Mesendoderm (in vitro differentiated cells): ENCODE measurements around the gene NANOGP8.
A peak's percentile ranks its signal among the peaks of the same experiment; 100 is the strongest.

ENCODE experiments used
- DNase-seq: peaks from one replicate; pipeline ENCODE4 v3.0.0; 2013
- H2AK5ac ChIP-seq: 2 replicates; pipeline ENCODE4 v1.6.1; 2013; ENCODE audit warnings: low read length, inconsistent platforms
- H2BK120ac ChIP-seq: 2 replicates; pipeline ENCODE4 v1.6.1; 2013; ENCODE audit warnings: low read depth, mild to moderate bottlenecking, low read length, moderate library complexity, mixed read lengths
- H2BK15ac ChIP-seq: replicated peaks from 2 replicates; pipeline ENCODE4 v1.6.1; 2013; ENCODE audit warnings: low read depth, mild to moderate bottlenecking, moderate library complexity
- H2BK5ac ChIP-seq: 2 replicates; pipeline ENCODE4 v1.6.1; 2013; ENCODE audit warnings: low read length, inconsistent platforms
- H3K18ac ChIP-seq: 2 replicates; pipeline ENCODE4 v1.6.1; 2013; ENCODE audit warnings: mild to moderate bottlenecking, low read length, mixed read lengths
- H3K23ac ChIP-seq: one replicate; pipeline ENCODE4 v1.6.1; 2013; ENCODE audit warnings: low read length
- H3K27ac ChIP-seq: 2 replicates; pipeline ENCODE4 v1.5.1; 2013; ENCODE audit warnings: low read depth, mild to moderate bottlenecking, inconsistent platforms, low read length, moderate library complexity
- H3K27me3 ChIP-seq: 2 replicates; pipeline ENCODE4 v1.6.1; 2013; ENCODE audit warnings: low read length, control low read depth, mild to moderate bottlenecking, inconsistent platforms; ENCODE audit not compliant: insufficient read depth, poor library complexity
- H3K36me3 ChIP-seq: 2 replicates; pipeline ENCODE4 v1.6.1; 2013; ENCODE audit warnings: low read length, inconsistent platforms; ENCODE audit not compliant: control insufficient read depth, insufficient read depth
- H3K4ac ChIP-seq: one replicate; pipeline ENCODE4 v1.6.1; 2013; ENCODE audit warnings: low read depth, mild to moderate bottlenecking, low read length, moderate library complexity
- H3K4me1 ChIP-seq: 2 replicates; pipeline ENCODE4 v1.6.1; 2013; ENCODE audit warnings: low read depth, low read length, inconsistent platforms; ENCODE audit not compliant: control insufficient read depth
- H3K4me2 ChIP-seq: 2 replicates; pipeline ENCODE4 v1.6.1; 2013; ENCODE audit warnings: low read length
- H3K4me3 ChIP-seq: 2 replicates; pipeline ENCODE4 v1.5.1; 2013; ENCODE audit warnings: mild to moderate bottlenecking, low read length
- H3K56ac ChIP-seq: one replicate; pipeline ENCODE4 v1.6.1; 2013; ENCODE audit warnings: low read length
- H3K79me1 ChIP-seq: 2 replicates; pipeline ENCODE4 v1.6.1; 2013; ENCODE audit warnings: low read length, inconsistent platforms
- H3K79me2 ChIP-seq: 2 replicates; pipeline ENCODE4 v1.6.1; 2013; ENCODE audit warnings: mild to moderate bottlenecking, low read length; ENCODE audit not compliant: control insufficient read depth, insufficient read depth
- H3K9ac ChIP-seq: 2 replicates; pipeline ENCODE4 v1.6.1; 2013; ENCODE audit warnings: low read length, inconsistent platforms
- H4K5ac ChIP-seq: one replicate; pipeline ENCODE4 v1.6.1; 2013; ENCODE audit warnings: low read length
- H4K8ac ChIP-seq: one replicate; pipeline ENCODE4 v1.6.1; 2013; ENCODE audit warnings: low read depth, mild to moderate bottlenecking, control low read depth, low read length, moderate library complexity
- WGBS: extraction: QIAGEN DNeasy Blood & Tissue Kit; methylation state at CpG from one replicate; pipeline ENCODE4 v1.1.7; 2013; ENCODE audit warnings: low lambda C conversion rate, missing lambda C conversion rate; ENCODE audit not compliant: insufficient coverage; ENCODE audit errors: extremely low coverage; 5-methylcytosine and 5-hydroxymethylcytosine counted together

The NANOGP8 gene

DNA sequence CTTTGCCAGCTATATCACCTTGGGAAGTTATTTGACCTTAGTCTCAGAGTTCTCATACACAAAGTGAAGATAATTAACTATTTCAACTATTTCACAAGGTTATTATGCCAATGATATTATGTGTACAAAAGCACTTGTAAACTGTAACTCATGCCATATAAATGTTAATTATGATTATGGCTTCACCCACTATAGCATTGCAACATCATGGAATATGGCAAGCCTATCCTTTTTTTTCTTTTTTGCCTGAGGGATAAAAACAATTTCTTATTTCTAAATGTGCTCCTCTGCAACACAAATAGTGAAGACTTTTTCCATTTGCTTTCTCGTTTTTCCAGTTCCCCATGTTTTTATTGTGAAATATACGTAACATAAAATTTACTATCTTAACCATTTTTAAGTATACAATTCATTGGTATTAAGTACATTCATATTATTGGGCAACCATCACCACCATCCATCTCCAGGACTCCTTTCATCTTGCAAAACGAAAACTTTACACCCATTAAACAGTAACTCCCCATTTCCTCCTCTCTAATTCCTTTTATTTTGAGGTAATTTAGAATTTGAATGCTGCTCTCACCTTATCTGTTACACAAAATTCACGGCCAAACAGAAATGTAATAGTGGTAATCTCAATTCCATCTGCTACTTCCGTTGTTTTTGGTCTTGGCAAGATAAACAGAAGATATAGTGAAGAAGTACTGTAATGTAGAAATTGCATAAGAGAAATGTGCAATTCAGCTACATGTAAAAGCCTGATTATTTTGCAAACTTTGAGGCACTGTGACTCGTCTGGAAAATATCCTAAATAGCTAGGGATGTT, 46.3 kb downstream of the NANOGP8 start:
- no peak overlapping the region for H3K4me3 ChIP-seq
- no peaks in the 10 kb centered on the region for H3K79me2 ChIP-seq
- no peak overlapping the region for H4K5ac ChIP-seq
- no peak overlapping the region for H2BK5ac ChIP-seq
- no peak overlapping the region for H3K23ac ChIP-seq
- H3K56ac ChIP-seq = no peak overlapping the region
- H3K9ac ChIP-seq = no peak overlapping the region
- H3K18ac ChIP-seq = no peak overlapping the region
- H3K27ac ChIP-seq = no peak overlapping the region
- H3K4me1 ChIP-seq = no peaks in the 10 kb centered on the region
- H2BK120ac ChIP-seq = no peak overlapping the region
- DNase-seq = peak; percentile 13
- no peak overlapping the region for H3K4ac ChIP-seq
- no peak overlapping the region for H2AK5ac ChIP-seq
- H3K36me3 ChIP-seq = no peaks in the 10 kb centered on the region
- no peaks in the 10 kb centered on the region for H3K27me3 ChIP-seq
- no peak overlapping the region for H4K8ac ChIP-seq
- no peak overlapping the region for H3K4me2 ChIP-seq
- H2BK15ac ChIP-seq = no peak overlapping the region
- H3K79me1 ChIP-seq = no peaks in the 10 kb centered on the region
- WGBS = no CpG with 5 or more reads among the region's 6 CpGs
